T-cell (primary cell): ENCODE measurements around the gene UFD1. TPM values are rescaled to one million over a fixed set of nuclear protein-coding genes. Genes with fewer than 3 reads are reported as not detected.
A peak's percentile ranks its signal among the peaks of the same experiment; 100 is the strongest.

ENCODE experiments used
- ATAC-seq, 4 experiments: fragments of 200-7000 bp in 3 of 4; fragments of 150-1000 bp in 1 of 4; cut with Tn5 transposase; replicated peaks in 1 of 4; 1 replicate in 3 of 4; 2 replicates in 1 of 4; pipeline ENCODE4 v1.10.0; 2021; ENCODE audit warnings: moderate library complexity in 3 of 4, mild to moderate bottlenecking in 2 of 4, moderate number of reproducible peaks in 1 of 4
- CTCF ChIA-PET, 2 donors: fragments of 300-600 bp; sonication (Branson Sonifier 250); formaldehyde crosslinking; loops; one replicate each; lab custom pipeline; 2022; ENCODE audit warnings: antibody characterized with exemption in 2 of 2; lab: Charles Lee
- POLR2A ChIA-PET, 2 donors: fragments of 300-600 bp; sonication (Branson Sonifier 250); formaldehyde crosslinking; loops; one replicate each; lab custom pipeline; 2022; ENCODE audit warnings: antibody characterized with exemption in 2 of 2; lab: Charles Lee
- DNase-seq, 35 experiments: peaks; one replicate each; pipeline versions ENCODE4 v3.0.0 to v3.0.0-alpha.2; 2013 to 2023
- H3K27ac ChIP-seq: one replicate; pipeline ENCODE4 v1.5.1; 2013; ENCODE audit warnings: low read length
- H3K27me3 ChIP-seq, 2 experiments: replicated peaks in 1 of 2; 1 replicate in 1 of 2; 2 replicates in 1 of 2; pipeline versions ENCODE4 v1.6.1 to v1.7.0; 2013; ENCODE audit warnings: low read length in 1 of 2, mixed read lengths in 1 of 2; ENCODE audit not compliant: control insufficient read depth in 2 of 2, insufficient read depth in 2 of 2; ENCODE audit errors: extremely low read depth in 1 of 2
- H3K36me3 ChIP-seq, 2 donors: 1 replicate in 1 of 2; 2 replicates in 1 of 2; pipeline versions ENCODE4 v1.6.1 to v1.7.0; 2013; ENCODE audit warnings: low read length in 1 of 2; ENCODE audit not compliant: control insufficient read depth in 2 of 2, insufficient read depth in 1 of 2; ENCODE audit errors: extremely low read depth in 1 of 2
- H3K4me1 ChIP-seq, 2 experiments: 1 replicate in 1 of 2; 2 replicates in 1 of 2; pipeline versions ENCODE4 v1.6.1 to v1.7.0; 2013; ENCODE audit warnings: low read length in 2 of 2, mixed read lengths in 1 of 2; ENCODE audit not compliant: insufficient read depth in 2 of 2, control insufficient read depth in 1 of 2; ENCODE audit errors: extremely low read depth in 1 of 2
- H3K4me3 ChIP-seq, 2 donors: 1 replicate in 1 of 2; 2 replicates in 1 of 2; pipeline versions ENCODE4 v1.5.1 to v1.7.0; 2013; ENCODE audit warnings: mild to moderate bottlenecking in 2 of 2, low read length in 1 of 2, moderate library complexity in 1 of 2; ENCODE audit not compliant: control insufficient read depth in 1 of 2; ENCODE audit errors: extremely low read depth in 1 of 2
- H3K9me3 ChIP-seq: 2 replicates; pipeline ENCODE4 v1.7.0; 2013
- H3K27ac Mint-ChIP-seq, 2 donors: one replicate each; pipeline ENCODE4 v1.8.0; 2020 to 2021; ENCODE audit warnings: mild to moderate bottlenecking in 2 of 2, mixed read lengths in 2 of 2
- H3K27me3 Mint-ChIP-seq, 2 donors: one replicate each; pipeline ENCODE4 v1.8.0; 2021 to 2022; ENCODE audit warnings: mixed read lengths in 2 of 2
- H3K36me3 Mint-ChIP-seq: one replicate; pipeline ENCODE4 v1.8.0; 2021; ENCODE audit warnings: mixed read lengths
- H3K4me1 Mint-ChIP-seq, 3 donors: one replicate each; pipeline ENCODE4 v1.8.0; 2020 to 2022; ENCODE audit warnings: mixed read lengths in 3 of 3, mild to moderate bottlenecking in 1 of 3
- H3K4me3 Mint-ChIP-seq, 3 donors: one replicate each; pipeline ENCODE4 v1.8.0; 2020 to 2022; ENCODE audit warnings: mild to moderate bottlenecking in 3 of 3, mixed read lengths in 3 of 3, moderate library complexity in 3 of 3
- H3K9me3 Mint-ChIP-seq, 3 donors: one replicate each; pipeline ENCODE4 v1.8.0; 2020 to 2022; ENCODE audit warnings: mixed read lengths in 3 of 3
- WGBS: methylation state at CpG from one replicate; pipeline ENCODE4 v1.1.5; 2013; ENCODE audit warnings: missing lambda C conversion rate; ENCODE audit not compliant: insufficient coverage; 5-methylcytosine and 5-hydroxymethylcytosine counted together
- total RNA-seq, 35 experiments: library from RNA in 6 of 35; stranded (reverse) in 6 of 35; fragments of 120-200 nt in 1 of 35; gene quantifications; one replicate each; pipeline versions ENCODE4 v1.2.1 to v1.2.4 and lab custom pipeline; 2013 to 2026

Gene UFD1
- total RNA-seq, 5 donors from 2014 or later (not counting 1 experiment from before 2014, with no cell fraction given), result 52.9 to 85.1 (median 60.0) TPM

DNA sequence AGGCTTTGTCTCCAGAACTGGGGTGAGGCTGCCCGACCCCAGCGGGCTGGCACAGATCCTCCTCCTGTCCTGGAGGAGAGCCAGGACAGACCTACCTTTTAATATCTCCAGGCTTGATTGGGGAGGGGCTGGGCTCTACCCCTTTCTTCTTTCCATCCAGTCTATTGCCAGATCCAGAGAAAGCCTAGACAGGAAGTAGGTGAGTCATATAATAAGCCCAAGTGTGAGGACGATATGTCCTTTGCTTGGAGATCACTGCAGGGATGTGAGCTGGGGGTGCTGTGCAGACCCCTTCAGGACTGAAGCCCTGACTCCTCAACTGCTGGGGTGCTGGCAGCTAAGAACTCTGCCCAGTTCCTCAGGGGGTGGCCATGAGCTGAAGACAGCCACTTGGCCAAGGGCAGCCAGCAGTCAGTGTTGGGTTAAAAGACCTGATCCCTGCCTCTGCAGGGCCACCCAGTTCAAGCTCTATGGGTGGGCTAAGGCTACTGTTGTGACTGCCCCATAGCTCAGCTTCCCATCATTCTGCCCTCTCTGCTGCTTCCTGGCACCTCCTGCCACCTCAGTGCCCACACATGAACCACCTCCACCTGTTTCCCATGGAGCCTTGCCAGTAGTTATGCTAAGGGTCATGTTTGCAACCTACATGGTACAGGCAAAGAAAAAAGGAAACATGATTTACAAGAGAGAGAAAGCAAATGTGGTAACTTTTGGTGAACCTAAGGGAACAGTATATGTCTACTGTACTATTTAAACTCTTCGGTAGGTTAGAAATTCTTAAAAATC lies 23.2 kb downstream of the UFD1 start:
- no peak overlapping the region for H3K27ac ChIP-seq
- CTCF ChIA-PET, result no interaction called here
- no peaks in the 10 kb centered on the region for H3K9me3 ChIP-seq
- no peaks in the 10 kb centered on the region for H3K4me1 ChIP-seq
- H3K27ac Mint-ChIP-seq, result no peak overlapping the region
- H3K27me3 Mint-ChIP-seq, result no peaks in the 10 kb centered on the region
- no peaks in the 10 kb centered on the region for H3K4me1 Mint-ChIP-seq
- no peak overlapping the region for H3K4me3 ChIP-seq
- no peaks in the 10 kb centered on the region for H3K9me3 Mint-ChIP-seq
- DNase-seq, result no peak
- peak in 1 of 4 experiments; percentile 12 for ATAC-seq
- no peaks in the 10 kb centered on the region for H3K27me3 ChIP-seq
- H3K36me3 Mint-ChIP-seq, result peaks cover 44% of the 10 kb centered on the region
- 82% methylated on average over 1 of the region's 4 CpGs for WGBS
- POLR2A ChIA-PET, result no interaction called here
- H3K4me3 Mint-ChIP-seq, result no peak overlapping the region
- peaks cover 30 to 71% of the 10 kb centered on the region in 2 donors for H3K36me3 ChIP-seq

DNA sequence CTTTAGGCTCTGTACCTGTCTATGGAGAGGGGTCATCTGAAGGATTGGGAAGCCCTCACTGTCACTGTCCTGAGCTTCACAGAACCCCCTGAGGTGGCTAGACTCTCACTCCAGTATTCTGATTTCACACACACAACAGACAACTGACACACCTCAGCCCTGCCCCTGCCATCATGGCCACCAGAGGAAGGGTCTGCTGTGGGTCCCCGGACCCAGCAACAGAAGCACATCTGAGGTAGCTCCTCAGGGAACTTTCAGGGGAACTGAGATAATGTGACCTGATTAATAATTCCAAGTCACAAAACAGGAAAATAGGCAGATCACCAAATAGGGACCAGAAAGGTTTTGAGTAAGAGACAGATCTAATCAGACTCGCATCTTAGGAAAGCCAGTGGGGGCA lies 24.0 kb downstream of the UFD1 start:
- ChIA-PET POLR2A (no interaction called here), CTCF (no interaction called here)
- peaks cover 25 to 68% of the 10 kb centered on the region in 2 donors for H3K36me3 ChIP-seq
- no peaks in the 10 kb centered on the region for H3K9me3 Mint-ChIP-seq
- H3K9me3 ChIP-seq, result no peaks in the 10 kb centered on the region
- no peaks in the 10 kb centered on the region for H3K4me1 Mint-ChIP-seq
- no peak overlapping the region for H3K27ac Mint-ChIP-seq
- 100% methylated on average over 1 of the region's 2 CpGs for WGBS
- H3K4me3 Mint-ChIP-seq, result no peak overlapping the region
- no peaks in the 10 kb centered on the region for H3K27me3 ChIP-seq
- no peak for ATAC-seq
- no peak overlapping the region for H3K27ac ChIP-seq
- no peaks in the 10 kb centered on the region for H3K27me3 Mint-ChIP-seq
- H3K4me3 ChIP-seq, result no peak overlapping the region
- no peak for DNase-seq
- H3K36me3 Mint-ChIP-seq, result peaks cover 45% of the 10 kb centered on the region
- no peaks in the 10 kb centered on the region for H3K4me1 ChIP-seq

DNA sequence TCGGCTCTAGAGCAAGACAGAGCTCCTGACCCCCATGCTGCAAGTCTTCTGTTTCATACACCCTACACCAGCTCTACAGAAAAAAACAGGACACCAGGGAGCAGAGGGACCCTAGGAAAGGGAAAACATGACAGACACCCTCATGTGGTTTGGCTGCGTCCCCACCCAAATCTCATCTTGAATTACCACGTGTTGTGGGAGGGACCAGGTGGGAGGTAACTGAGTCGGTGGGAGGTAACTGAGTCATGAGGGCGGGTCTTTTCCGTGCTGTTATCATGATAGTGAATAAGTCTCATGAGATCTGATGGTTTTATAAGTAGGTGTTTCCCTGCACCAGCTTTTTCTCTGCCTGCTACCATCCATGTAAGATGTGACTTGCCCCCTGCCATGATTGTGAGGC lies 24.8 kb downstream of the UFD1 start:
- Histone ChIP-seq H3K9me3 (no peaks in the 10 kb centered on the region), H3K27me3 (no peaks in the 10 kb centered on the region), H3K4me1 (peaks cover 0 to 3% of the 10 kb centered on the region in 2 experiments), H3K36me3 (peaks cover 26 to 66% of the 10 kb centered on the region in 2 donors), H3K4me3 (no peak overlapping the region), H3K27ac (no peak overlapping the region)
- whole genome bisulfite sequencing, result 84% methylated on average over 3 of the region's 6 CpGs
- POLR2A ChIA-PET, result no interaction called here
- DNase-seq (no peak), ATAC-seq (no peak)
- Mint-ChIP-seq H3K36me3 (peaks cover 44% of the 10 kb centered on the region), H3K9me3 (no peaks in the 10 kb centered on the region), H3K27ac (no peak overlapping the region), H3K27me3 (no peaks in the 10 kb centered on the region), H3K4me3 (no peak overlapping the region), H3K4me1 (peaks cover 3 to 5% (median 5%) of the 10 kb centered on the region in 3 donors)
- CTCF ChIA-PET, result no interaction called here

DNA sequence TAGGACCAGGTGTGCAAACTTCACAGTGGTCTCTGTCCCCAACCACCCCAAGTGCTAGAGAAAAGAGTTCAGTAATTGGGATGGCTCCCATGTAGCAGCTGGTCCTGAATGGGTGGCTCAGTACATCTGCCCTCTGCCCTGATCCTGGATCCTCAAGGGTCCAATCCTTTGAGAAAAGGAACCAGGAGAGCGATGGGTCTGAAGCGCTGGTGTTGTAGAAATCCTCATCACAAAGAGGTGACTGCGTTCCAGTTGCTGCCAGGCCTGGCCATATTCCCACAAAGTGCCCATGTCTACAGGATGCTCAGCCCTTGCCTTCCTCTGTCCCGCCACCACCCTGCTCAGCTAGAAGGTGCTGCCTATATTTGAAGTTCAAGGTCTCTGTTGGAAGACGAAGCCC lies 25.3 kb downstream of the UFD1 start:
- H3K4me3 ChIP-seq, result no peak overlapping the region
- Mint-ChIP-seq H3K4me1 (peaks cover 5 to 7% (median 5%) of the 10 kb centered on the region in 3 donors), H3K27me3 (no peaks in the 10 kb centered on the region), H3K27ac (no peak overlapping the region), H3K36me3 (peaks cover 44% of the 10 kb centered on the region), H3K9me3 (no peaks in the 10 kb centered on the region), H3K4me3 (no peak overlapping the region)
- no peak for ATAC-seq
- ChIA-PET CTCF (interaction anchor here in 1 of 2 donors (0.5 kb wide), 1 partner anchor 673 kb away, joined by 3 read pairs; no protein-coding TSS in a partner anchor), POLR2A (no interaction called here)
- no peaks in the 10 kb centered on the region for H3K9me3 ChIP-seq
- no peaks in the 10 kb centered on the region for H3K27me3 ChIP-seq
- no peak overlapping the region for H3K27ac ChIP-seq
- WGBS, result 97% methylated on average over 5 of the region's 5 CpGs
- peaks cover 0 to 7% of the 10 kb centered on the region in 2 experiments for H3K4me1 ChIP-seq
- peaks cover 25 to 65% of the 10 kb centered on the region in 2 donors for H3K36me3 ChIP-seq
- DNase-seq, result no peak

DNA sequence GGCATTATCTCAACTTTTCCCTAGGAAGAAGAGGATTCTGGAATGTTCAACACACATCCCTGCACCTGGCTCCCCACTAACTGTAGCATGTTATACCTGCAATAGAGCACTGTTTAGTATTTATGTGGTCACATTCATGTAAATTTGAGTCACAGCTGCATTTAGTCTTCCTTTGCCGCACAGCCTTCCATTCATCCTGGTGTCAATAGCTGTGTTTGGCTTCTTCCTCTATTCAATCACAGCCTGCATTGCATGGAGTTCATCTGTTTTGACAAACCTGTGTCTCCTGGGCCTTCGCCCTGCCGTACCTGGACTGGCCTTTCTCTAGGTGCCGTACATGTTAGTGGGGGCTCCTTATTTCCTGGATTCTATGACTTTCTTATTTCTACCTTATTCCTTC lies 27.4 kb downstream of the UFD1 start:
- CTCF ChIA-PET, result interaction anchor here in 1 of 2 donors (0.6 kb wide), 1 partner anchor 28 kb away, joined by 3 read pairs; the partner anchor contains the start of gene CDC45
- POLR2A ChIA-PET, result no interaction called here
- H3K36me3 Mint-ChIP-seq, result peaks cover 34% of the 10 kb centered on the region
- Histone ChIP-seq H3K27ac (no peak overlapping the region), H3K4me3 (no peak overlapping the region), H3K4me1 (peaks cover 0 to 21% of the 10 kb centered on the region in 2 experiments), H3K36me3 (peaks cover 22 to 49% of the 10 kb centered on the region in 2 donors), H3K27me3 (no peaks in the 10 kb centered on the region), H3K9me3 (no peaks in the 10 kb centered on the region)
- no peak for ATAC-seq
- peaks cover 19 to 23% (median 23%) of the 10 kb centered on the region in 3 donors for H3K4me1 Mint-ChIP-seq
- WGBS, result no CpG with 5 or more reads among the region's 4 CpGs
- DNase-seq, result no peak
- H3K27ac Mint-ChIP-seq, result peak overlapping the region; percentile 3 to 37
- H3K9me3 Mint-ChIP-seq, result no peaks in the 10 kb centered on the region
- H3K27me3 Mint-ChIP-seq, result no peaks in the 10 kb centered on the region
- H3K4me3 Mint-ChIP-seq, result no peak overlapping the region

DNA sequence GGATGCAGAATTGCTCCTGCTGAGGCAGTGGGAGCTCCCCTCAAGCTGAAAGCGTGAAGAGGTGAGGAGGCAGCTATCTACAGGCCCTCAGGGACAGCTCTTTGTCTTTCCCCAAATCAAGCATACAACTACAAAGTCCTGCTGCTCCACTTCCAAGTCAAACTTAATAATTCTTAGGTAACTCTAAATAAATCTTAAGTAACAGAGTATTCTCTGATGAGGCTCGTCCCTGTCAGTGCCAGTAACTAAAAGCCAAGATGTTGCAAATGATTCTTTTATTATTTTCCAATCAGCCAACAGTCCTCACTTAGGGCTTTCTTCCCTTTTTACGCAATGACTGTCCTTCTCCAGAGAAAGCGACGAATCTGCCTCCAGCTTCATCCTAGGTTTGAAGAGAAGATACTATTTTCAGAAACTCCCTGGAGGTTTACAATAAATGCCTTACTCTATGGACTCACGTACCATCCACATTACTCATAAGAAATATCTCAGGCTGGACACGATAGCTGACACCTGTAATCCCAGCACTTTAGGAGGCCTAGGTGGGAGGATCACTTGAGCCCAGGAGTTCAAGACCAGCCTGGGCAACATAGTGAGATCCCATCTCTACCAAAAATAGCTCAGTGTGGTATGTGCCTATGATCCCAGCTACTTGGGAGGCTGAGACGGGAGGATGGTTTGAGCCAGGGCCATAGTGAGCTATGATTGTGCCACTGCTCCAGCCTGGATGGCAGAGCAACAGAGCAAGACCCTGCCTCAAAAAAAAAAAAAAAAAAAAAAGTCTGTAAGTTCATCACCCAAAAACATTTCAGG lies 28.4 kb downstream of the UFD1 start:
- no peak overlapping the region for H3K27ac Mint-ChIP-seq
- no peaks in the 10 kb centered on the region for H3K27me3 Mint-ChIP-seq
- peaks cover 0 to 30% of the 10 kb centered on the region in 2 experiments for H3K4me1 ChIP-seq
- no peak overlapping the region for H3K27ac ChIP-seq
- ATAC-seq (no peak), DNase-seq (no peak)
- ChIA-PET POLR2A (no interaction called here), CTCF (interaction anchor here (0.5 to 0.6 kb wide), 2 partner anchors 307 to 499 kb away, joined by 3 to 5 read pairs; no protein-coding TSS in a partner anchor)
- H3K36me3 ChIP-seq, result peaks cover 13 to 40% of the 10 kb centered on the region in 2 donors
- no peak overlapping the region for H3K4me3 ChIP-seq
- WGBS, result 100% methylated on average over 1 of the region's 8 CpGs
- H3K9me3 ChIP-seq, result no peaks in the 10 kb centered on the region
- H3K9me3 Mint-ChIP-seq, result no peaks in the 10 kb centered on the region
- no peak overlapping the region for H3K4me3 Mint-ChIP-seq
- H3K4me1 Mint-ChIP-seq, result peaks cover 27 to 33% (median 29%) of the 10 kb centered on the region in 3 donors
- H3K36me3 Mint-ChIP-seq, result peaks cover 25% of the 10 kb centered on the region
- no peaks in the 10 kb centered on the region for H3K27me3 ChIP-seq
